ENCODE measurements around the gene SAA2.

SAA2 gene

DNA sequence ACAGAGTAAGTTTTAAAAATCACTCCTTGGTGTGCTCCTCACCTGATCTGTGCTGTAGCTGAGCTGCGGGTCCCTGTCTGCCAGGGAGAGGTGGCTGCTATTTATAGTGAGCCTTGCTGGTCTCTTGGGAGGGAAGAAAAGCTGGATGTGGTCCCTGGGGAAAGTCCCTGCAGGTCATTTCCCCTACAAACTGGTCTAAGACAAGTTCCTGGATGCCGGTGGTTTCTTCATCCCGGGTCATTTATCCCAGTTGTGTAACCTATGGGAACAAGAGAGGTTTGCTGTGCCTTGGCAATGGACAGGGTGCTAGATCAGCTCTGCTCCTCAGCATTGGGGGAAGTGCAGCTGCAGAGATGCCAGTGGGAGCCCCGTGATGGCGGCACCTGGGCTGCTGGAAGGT lies at the start of gene SAA2:
Gene SAA2 (minus strand): TSS at position 108 of the 400 bp plus-strand sequence. CDS start 657 bp downstream, outside the sequence.
- Mint-ChIP-seq H3K4me1 (no peaks in the 10 kb centered on the region), H3K27ac (no peak within 1 kb of the TSS), H3K4me3 (no peak within 1 kb of the TSS), H3K27me3 (ENCODE audit: low read depth) (peaks cover 4% of the 10 kb centered on the region), H3K9me3 (no peaks in the 10 kb centered on the region), H3K36me3 (ENCODE audit: low read depth) (no peaks in the 10 kb centered on the region)
- TF ChIP-seq, protein P1, sequence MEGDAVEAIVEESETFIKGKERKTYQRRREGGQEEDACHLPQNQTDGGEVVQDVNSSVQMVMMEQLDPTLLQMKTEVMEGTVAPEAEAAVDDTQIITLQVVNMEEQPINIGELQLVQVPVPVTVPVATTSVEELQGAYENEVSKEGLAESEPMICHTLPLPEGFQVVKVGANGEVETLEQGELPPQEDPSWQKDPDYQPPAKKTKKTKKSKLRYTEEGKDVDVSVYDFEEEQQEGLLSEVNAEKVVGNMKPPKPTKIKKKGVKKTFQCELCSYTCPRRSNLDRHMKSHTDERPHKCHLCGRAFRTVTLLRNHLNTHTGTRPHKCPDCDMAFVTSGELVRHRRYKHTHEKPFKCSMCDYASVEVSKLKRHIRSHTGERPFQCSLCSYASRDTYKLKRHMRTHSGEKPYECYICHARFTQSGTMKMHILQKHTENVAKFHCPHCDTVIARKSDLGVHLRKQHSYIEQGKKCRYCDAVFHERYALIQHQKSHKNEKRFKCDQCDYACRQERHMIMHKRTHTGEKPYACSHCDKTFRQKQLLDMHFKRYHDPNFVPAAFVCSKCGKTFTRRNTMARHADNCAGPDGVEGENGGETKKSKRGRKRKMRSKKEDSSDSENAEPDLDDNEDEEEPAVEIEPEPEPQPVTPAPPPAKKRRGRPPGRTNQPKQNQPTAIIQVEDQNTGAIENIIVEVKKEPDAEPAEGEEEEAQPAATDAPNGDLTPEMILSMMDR (IDR thresholded peaks at IDR 0.05; ENCODE audit: unreplicated experiment in 3 of 3): no peak

DNA sequence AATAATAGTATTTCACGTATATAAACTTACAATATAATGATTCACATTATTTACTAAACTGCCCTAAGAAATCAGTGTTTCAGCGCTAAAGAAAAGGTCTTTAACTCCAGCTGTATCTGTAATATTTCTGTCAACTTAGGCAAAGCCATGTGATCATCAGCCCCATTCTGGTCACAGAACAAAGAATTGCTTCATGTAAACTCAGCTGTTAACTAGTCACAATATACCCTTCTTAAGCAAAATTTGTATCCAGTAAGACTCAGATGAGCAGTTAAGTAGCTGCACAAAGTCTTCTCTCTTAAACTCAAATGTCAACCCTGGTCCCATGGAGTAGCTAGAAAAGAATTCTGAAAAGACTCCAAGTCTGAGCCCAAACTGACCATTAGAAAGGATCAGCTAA lies 46.8 kb upstream of the SAA2 start:
- H3K36me3 Mint-ChIP-seq (ENCODE audit: low read depth): peaks cover 73% of the 10 kb centered on the region
- H3K4me3 Mint-ChIP-seq: no peak overlapping the region
- H3K27me3 Mint-ChIP-seq (ENCODE audit: low read depth): no peaks in the 10 kb centered on the region
- H3K27ac Mint-ChIP-seq: no peak overlapping the region
- no peaks in the 10 kb centered on the region for H3K4me1 Mint-ChIP-seq
- TF ChIP-seq, protein P1 (IDR thresholded peaks at IDR 0.05; ENCODE audit: unreplicated experiment in 3 of 3): no peak
- no peaks in the 10 kb centered on the region for H3K9me3 Mint-ChIP-seq

DNA sequence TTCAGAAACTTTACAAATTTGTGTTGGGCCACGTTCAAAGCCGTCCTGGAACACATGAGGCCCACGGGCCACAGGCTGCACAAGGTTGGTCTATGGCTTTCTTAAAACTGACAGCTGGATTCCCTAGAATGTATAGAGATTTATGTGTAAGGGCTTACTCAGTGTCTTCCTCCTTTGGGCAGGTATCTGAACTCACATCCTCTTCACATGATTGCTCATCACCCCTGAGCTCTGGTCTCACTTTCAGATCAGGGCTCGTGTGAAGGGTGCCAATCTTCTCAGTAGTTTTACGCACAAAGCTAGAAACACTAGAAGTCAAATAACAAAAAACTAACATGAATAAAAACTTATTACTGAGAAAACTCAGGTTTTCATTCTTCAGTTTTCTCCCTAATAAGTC lies 46.4 kb upstream of the SAA2 start:
- Mint-ChIP-seq H3K27me3 (ENCODE audit: low read depth) (no peaks in the 10 kb centered on the region), H3K9me3 (no peaks in the 10 kb centered on the region), H3K36me3 (ENCODE audit: low read depth) (peaks cover 73% of the 10 kb centered on the region), H3K4me3 (no peak overlapping the region), H3K27ac (no peak overlapping the region), H3K4me1 (no peaks in the 10 kb centered on the region)
- TF ChIP-seq, protein P1 (IDR thresholded peaks at IDR 0.05; ENCODE audit: unreplicated experiment in 3 of 3): no peak

DNA sequence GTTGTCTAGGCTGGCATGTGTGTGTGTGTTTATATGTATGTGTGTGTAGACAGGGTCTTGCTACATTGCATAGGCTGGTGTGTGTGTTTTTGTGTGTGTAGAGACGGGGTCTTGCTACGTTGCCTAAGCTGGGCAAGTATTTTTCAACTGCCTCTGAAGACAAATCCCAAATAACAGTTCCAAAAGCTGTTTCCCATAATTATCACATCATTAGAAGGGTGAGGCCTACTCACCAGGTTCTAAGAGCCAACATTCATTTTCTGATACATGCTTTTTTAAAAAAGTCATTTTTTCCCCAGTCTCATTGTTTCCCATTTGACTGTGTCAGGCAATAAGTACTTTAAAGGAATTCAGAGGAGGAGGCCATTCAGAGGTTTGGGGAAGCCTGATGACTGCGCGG lies 40.4 kb upstream of the SAA2 start:
- peaks cover 64% of the 10 kb centered on the region for H3K36me3 Mint-ChIP-seq (ENCODE audit: low read depth)
- H3K4me3 Mint-ChIP-seq: no peak overlapping the region
- no peaks in the 10 kb centered on the region for H3K27me3 Mint-ChIP-seq (ENCODE audit: low read depth)
- no peaks in the 10 kb centered on the region for H3K9me3 Mint-ChIP-seq
- TF ChIP-seq, protein P1 (IDR thresholded peaks at IDR 0.05; ENCODE audit: unreplicated experiment in 3 of 3): no peak
- H3K27ac Mint-ChIP-seq: no peak overlapping the region
- H3K4me1 Mint-ChIP-seq: no peaks in the 10 kb centered on the region

DNA sequence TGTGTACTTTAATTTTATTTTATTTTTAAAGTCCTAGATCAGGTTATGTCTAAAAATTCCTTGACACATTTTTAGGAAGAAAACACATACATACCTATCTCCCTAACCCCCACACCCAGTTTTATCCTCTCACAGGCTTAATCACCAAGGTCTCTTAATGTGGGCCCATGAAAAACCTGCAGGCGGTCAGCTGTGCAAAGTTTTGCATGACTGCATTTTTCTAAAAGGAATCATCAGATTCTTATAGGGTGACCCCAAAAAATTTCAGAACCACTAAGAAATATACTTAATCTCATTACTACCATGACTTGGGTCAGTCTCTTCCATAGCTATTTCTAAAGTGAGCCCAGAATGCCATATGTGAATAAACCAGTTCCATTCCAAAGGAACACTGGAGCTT lies 37.4 kb upstream of the SAA2 start:
- Mint-ChIP-seq H3K36me3 (ENCODE audit: low read depth) (peaks cover 63% of the 10 kb centered on the region), H3K27ac (no peak overlapping the region), H3K9me3 (no peaks in the 10 kb centered on the region), H3K27me3 (ENCODE audit: low read depth) (no peaks in the 10 kb centered on the region), H3K4me3 (no peak overlapping the region), H3K4me1 (no peaks in the 10 kb centered on the region)
- TF ChIP-seq, protein P1 (IDR thresholded peaks at IDR 0.05; ENCODE audit: unreplicated experiment in 3 of 3): no peak

DNA sequence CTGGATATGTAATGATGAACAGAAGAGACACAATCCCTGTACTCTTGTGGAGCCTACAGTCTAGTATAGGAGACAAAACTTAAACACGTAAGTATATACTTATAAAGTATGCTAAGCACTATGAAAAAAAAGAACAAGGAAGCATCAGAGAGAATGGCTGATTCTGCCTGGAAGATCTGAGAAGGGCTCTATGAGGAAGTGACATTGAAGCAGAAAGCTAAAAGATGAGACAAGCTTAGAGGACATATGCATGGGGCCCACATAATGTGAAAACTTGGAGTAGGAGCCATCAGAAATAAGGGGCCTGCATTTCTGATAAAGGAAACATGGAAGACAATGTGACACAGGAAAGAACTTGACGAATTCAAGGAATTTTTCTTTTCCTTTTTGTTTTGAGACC lies 34.2 kb upstream of the SAA2 start:
- no peaks in the 10 kb centered on the region for H3K4me1 Mint-ChIP-seq
- H3K4me3 Mint-ChIP-seq: no peak overlapping the region
- TF ChIP-seq, protein P1 (IDR thresholded peaks at IDR 0.05; ENCODE audit: unreplicated experiment in 3 of 3): no peak
- H3K36me3 Mint-ChIP-seq (ENCODE audit: low read depth): peaks cover 64% of the 10 kb centered on the region
- no peaks in the 10 kb centered on the region for H3K27me3 Mint-ChIP-seq (ENCODE audit: low read depth)
- H3K27ac Mint-ChIP-seq: no peak overlapping the region
- H3K9me3 Mint-ChIP-seq: no peaks in the 10 kb centered on the region

Data from nephron (organoid).